GM15510 (cell line): ENCODE measurements around the gene MDK.
A peak's percentile ranks its signal among the peaks of the same experiment; 100 is the strongest.

Experiments used
- POLR2A ChIP-seq: IDR thresholded peaks from 3 replicates; pipeline ENCODE4 v1.6.1; 2011; ENCODE audit warnings: borderline replicate concordance; ENCODE audit not compliant: insufficient read length; ENCODE audit errors: extremely low read depth

Gene MDK

GRCh38 chr11:46342239-46342638 lies 39.2 kb upstream of the MDK start:
- TF ChIP-seq POLR2A: no peak

- no peak for TF ChIP-seq POLR2A
Measured at GRCh38 chr11:46343520-46343919, 37.9 kb upstream of the MDK start.

- TF ChIP-seq POLR2A: no peak
Measured at GRCh38 chr11:46345131-46345597, 36.3 kb upstream of the MDK start.

- no peak for TF ChIP-seq POLR2A
Measured at GRCh38 chr11:46345881-46346484, 35.5 kb upstream of the MDK start.

GRCh38 chr11:46346886-46347636 lies 34.4 kb upstream of the MDK start, which contains the start of gene DGKZ:
TSS of gene DGKZ (plus strand) at chr11:46347463. CDS start at chr11:46347660, 197 bp downstream.
- TF ChIP-seq POLR2A: peak; percentile 63

GRCh38 chr11:46347637-46348311 lies 33.7 kb upstream of the MDK start:
- no peak for TF ChIP-seq POLR2A

- no peak for TF ChIP-seq POLR2A
Measured at GRCh38 chr11:46348566-46349401, 32.7 kb upstream of the MDK start.

GRCh38 chr11:46350695-46351094 lies 30.8 kb upstream of the MDK start:
- TF ChIP-seq POLR2A: no peak

- TF ChIP-seq POLR2A: no peak
Measured at GRCh38 chr11:46351148-46351547, 30.3 kb upstream of the MDK start.

GRCh38 chr11:46351606-46352005 lies 29.9 kb upstream of the MDK start:
- no peak for TF ChIP-seq POLR2A

- no peak for TF ChIP-seq POLR2A
Measured at GRCh38 chr11:46352063-46352841, 29.2 kb upstream of the MDK start.

GRCh38 chr11:46353698-46354097 lies 27.8 kb upstream of the MDK start:
- TF ChIP-seq POLR2A: no peak

- TF ChIP-seq POLR2A: no peak
Measured at GRCh38 chr11:46356924-46357482, 24.5 kb upstream of the MDK start.
